Hepatocyte (in vitro differentiated cells): ENCODE results near the gene MEF2A.

ENCODE experiments used
- EZH2 ChIP-seq: fragments of 200-600 bp; sonication (generic); IDR thresholded peaks from 2 replicates; pipeline ENCODE4 v1.6.1; 2016; ENCODE audit warnings: antibody characterized with exemption, mild to moderate bottlenecking, borderline replicate concordance
- EZH2phosphoT487 ChIP-seq: fragments of 200-600 bp; sonication (generic); IDR thresholded peaks from one replicate; pipeline ENCODE4 v1.6.1; 2018; ENCODE audit warnings: antibody characterized with exemption, mild to moderate bottlenecking, low read depth, moderate library complexity; ENCODE audit not compliant: unreplicated experiment, severe bottlenecking
- TF ChIP-seq, protein P1 (sequence below): fragments of 200-600 bp; sonication (generic); IDR thresholded peaks from 2 replicates; pipeline ENCODE4 v1.5.1; 2016; ENCODE audit warnings: antibody characterized with exemption, mild to moderate bottlenecking; ENCODE audit not compliant: poor library complexity

DNA sequence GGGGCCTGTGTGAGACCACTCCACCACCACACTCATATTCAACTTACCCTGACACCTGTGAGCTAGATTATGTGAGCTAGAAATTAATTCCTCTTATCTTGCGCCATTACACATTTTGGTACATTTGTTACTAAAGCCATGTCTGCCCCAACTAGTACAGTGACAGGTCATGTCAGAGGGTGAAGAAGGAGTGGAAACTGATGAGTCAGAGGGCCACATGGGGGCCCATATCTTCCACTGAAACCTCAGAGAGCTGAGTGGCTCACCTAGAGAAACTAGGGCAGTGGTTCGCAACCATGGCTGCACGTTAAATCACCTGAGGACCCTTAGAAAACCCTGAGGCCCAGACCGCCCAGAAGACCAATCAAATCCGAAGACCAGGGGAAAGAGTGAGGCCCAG is 15.7 kb upstream of the MEF2A start:
- TF ChIP-seq EZH2phosphoT487 (no peak), EZH2 (no peak)
- TF ChIP-seq, protein P1, sequence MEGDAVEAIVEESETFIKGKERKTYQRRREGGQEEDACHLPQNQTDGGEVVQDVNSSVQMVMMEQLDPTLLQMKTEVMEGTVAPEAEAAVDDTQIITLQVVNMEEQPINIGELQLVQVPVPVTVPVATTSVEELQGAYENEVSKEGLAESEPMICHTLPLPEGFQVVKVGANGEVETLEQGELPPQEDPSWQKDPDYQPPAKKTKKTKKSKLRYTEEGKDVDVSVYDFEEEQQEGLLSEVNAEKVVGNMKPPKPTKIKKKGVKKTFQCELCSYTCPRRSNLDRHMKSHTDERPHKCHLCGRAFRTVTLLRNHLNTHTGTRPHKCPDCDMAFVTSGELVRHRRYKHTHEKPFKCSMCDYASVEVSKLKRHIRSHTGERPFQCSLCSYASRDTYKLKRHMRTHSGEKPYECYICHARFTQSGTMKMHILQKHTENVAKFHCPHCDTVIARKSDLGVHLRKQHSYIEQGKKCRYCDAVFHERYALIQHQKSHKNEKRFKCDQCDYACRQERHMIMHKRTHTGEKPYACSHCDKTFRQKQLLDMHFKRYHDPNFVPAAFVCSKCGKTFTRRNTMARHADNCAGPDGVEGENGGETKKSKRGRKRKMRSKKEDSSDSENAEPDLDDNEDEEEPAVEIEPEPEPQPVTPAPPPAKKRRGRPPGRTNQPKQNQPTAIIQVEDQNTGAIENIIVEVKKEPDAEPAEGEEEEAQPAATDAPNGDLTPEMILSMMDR, result no peak
